Measurements from ENCODE around the gene STOML2.
A peak's percentile ranks its signal among the peaks of the same experiment; 100 is the strongest.

Gene STOML2

GRCh38 chr9:35071814-35072460, 31.0 kb downstream of the STOML2 start:
- DNase-seq = peak; percentile 89 to 96 (median 89)

- peak in 2 of 3 donors; percentile 12 to 20 for DNase-seq
Measured at GRCh38 chr9:35070823-35071813, 31.8 kb downstream of the STOML2 start.

GRCh38 chr9:35069020-35069419, 33.9 kb downstream of the STOML2 start:
- DNase-seq = no peak

- no peak for DNase-seq
Measured at GRCh38 chr9:35067056-35067455, 35.9 kb downstream of the STOML2 start.

GRCh38 chr9:35060548-35061207, 42.3 kb downstream of the STOML2 start:
- no peak for DNase-seq

- no peak for DNase-seq
Measured at GRCh38 chr9:35059438-35059837, 43.5 kb downstream of the STOML2 start.

GRCh38 chr9:35057271-35057620, 45.7 kb downstream of the STOML2 start:
- no peak for DNase-seq

- DNase-seq = no peak
Measured at GRCh38 chr9:35056571-35057270, 46.2 kb downstream of the STOML2 start.

GRCh38 chr9:35054871-35055644, 47.9 kb downstream of the STOML2 start:
- DNase-seq = no peak

GRCh38 chr9:35054185-35054835, 48.6 kb downstream of the STOML2 start:
- no peak for DNase-seq

- DNase-seq = peak; percentile 67 to 73 (median 69)
Measured at GRCh38 chr9:35051069-35051967, 51.6 kb downstream of the STOML2 start.
